GM06990 (cell line): ENCODE measurements around the gene BAZ1B.

Experiments used
- DNase-seq: peaks from one replicate; pipeline ENCODE4 v3.0.0-alpha.2; 2011; ENCODE audit not compliant: insufficient read length; ENCODE audit errors: extremely low read depth
- H3K27me3 ChIP-seq: replicated peaks from 2 replicates; pipeline ENCODE4 v1.6.0; 2011; ENCODE audit warnings: low read length; ENCODE audit not compliant: control insufficient read depth, insufficient read depth
- H3K36me3 ChIP-seq: 2 replicates; pipeline ENCODE4 v1.5.1; 2011; ENCODE audit warnings: low read length; ENCODE audit not compliant: control insufficient read depth, insufficient read depth
- H3K4me3 ChIP-seq: replicated peaks from 2 replicates; pipeline ENCODE4 v1.5.1; 2011; ENCODE audit warnings: low read depth, mild to moderate bottlenecking, control low read depth, low read length
- CTCF ChIP-seq: IDR thresholded peaks from 2 replicates; pipeline ENCODE4 v1.5.1; 2011; ENCODE audit warnings: low read length, control low read depth, mild to moderate bottlenecking, inconsistent platforms; ENCODE audit not compliant: insufficient read depth, poor library complexity, severe bottlenecking

The BAZ1B gene

GRCh38 chr7:73448609-73449008 lies 73.5 kb downstream of the BAZ1B start:
- Histone ChIP-seq H3K27me3 (no peaks in the 10 kb centered on the region), H3K4me3 (no peak overlapping the region), H3K36me3 (peaks cover 41% of the 10 kb centered on the region)
- no peak for DNase-seq
- TF ChIP-seq CTCF: no peak

- no peak for DNase-seq
- no peak for TF ChIP-seq CTCF
- Histone ChIP-seq H3K4me3 (no peak overlapping the region), H3K27me3 (no peaks in the 10 kb centered on the region), H3K36me3 (peaks cover 44% of the 10 kb centered on the region)
Observed at GRCh38 chr7:73447121-73447733, 74.9 kb downstream of the BAZ1B start.

- Histone ChIP-seq H3K27me3 (no peaks in the 10 kb centered on the region), H3K4me3 (no peak overlapping the region), H3K36me3 (peaks cover 46% of the 10 kb centered on the region)
- DNase-seq: no peak
- no peak for TF ChIP-seq CTCF
Observed at GRCh38 chr7:73446682-73447081, 75.4 kb downstream of the BAZ1B start.

GRCh38 chr7:73443548-73444255 lies 78.4 kb downstream of the BAZ1B start:
- Histone ChIP-seq H3K27me3 (no peaks in the 10 kb centered on the region), H3K36me3 (peaks cover 41% of the 10 kb centered on the region), H3K4me3 (no peak overlapping the region)
- DNase-seq: no peak
- TF ChIP-seq CTCF: no peak

GRCh38 chr7:73442903-73443500 lies 79.1 kb downstream of the BAZ1B start:
- Histone ChIP-seq H3K36me3 (peaks cover 41% of the 10 kb centered on the region), H3K4me3 (no peak overlapping the region), H3K27me3 (no peaks in the 10 kb centered on the region)
- no peak for TF ChIP-seq CTCF
- DNase-seq: no peak
